GM12878 (cell line): ENCODE measurements around the gene UNG. TPM values are rescaled to one million over a fixed set of nuclear protein-coding genes. Genes with fewer than 3 reads are reported as not detected.

Experiments used
- ATAC-seq: fragments of 200-7000 bp; cut with Tn5 transposase; 3 replicates; pipeline ENCODE4 v1.9.1; 2020; ENCODE audit warnings: mild to moderate bottlenecking, moderate library complexity
- BruUV-seq: library from RNA; stranded (reverse); fragments of 400-500 nt; replicated peaks from 2 replicates; lab custom pipeline; 2021; lab: Mats Ljungman, UMichigan
- CTCF ChIA-PET: fragments of 300-600 bp; sonication (Branson Sonifier 250); formaldehyde crosslinking; extraction: SDS; loops from one replicate; lab custom pipeline; 2021; ENCODE audit warnings: inconsistent platforms; lab: Yijun Ruan, JAX
- POLR2A ChIA-PET: fragments of 350-600 bp; formaldehyde crosslinking; extraction: SDS; loops from one replicate; lab custom pipeline; 2021; ENCODE audit warnings: inconsistent platforms; lab: Charles Lee
- RAD21 ChIA-PET: fragments of 300-600 bp; sonication (Branson Sonifier 250); formaldehyde crosslinking; loops from one replicate; lab custom pipeline; 2023; ENCODE audit warnings: antibody characterized with exemption; ENCODE audit not compliant: unreplicated experiment; lab: Charles Lee
- SMC1A ChIA-PET: fragments of 300-600 bp; sonication (Branson Sonifier 250); formaldehyde crosslinking; loops from one replicate; lab custom pipeline; 2023; ENCODE audit not compliant: unreplicated experiment, uncharacterized antibody; lab: Charles Lee
- DNase-seq: peaks from one replicate; pipeline ENCODE4 v3.0.0-alpha.2; 2011; ENCODE audit warnings: low read depth, low spot score
- FAIRE-seq: peaks from 3 replicates; lab custom pipeline; 2011; peaks lifted over from hg19 to GRCh38; lab: Jason Lieb, UNC
- H2AFZ ChIP-seq: 2 replicates; pipeline ENCODE4 v1.6.0; 2011; ENCODE audit warnings: low read depth, low read length, control low read depth; ENCODE audit not compliant: control insufficient read depth
- H3K27ac ChIP-seq: 2 replicates; pipeline ENCODE4 v1.5.1; 2011; ENCODE audit warnings: control low read depth; ENCODE audit not compliant: control insufficient read depth, insufficient read depth
- H3K27me3 ChIP-seq, 2 experiments: replicated peaks in 1 of 2; 2 replicates each; pipeline versions ENCODE4 v1.6.0 to v1.6.1; 2011; ENCODE audit warnings: low read length in 1 of 2; ENCODE audit not compliant: control insufficient read depth in 2 of 2, insufficient read depth in 2 of 2
- H3K36me3 ChIP-seq, 2 experiments: 2 replicates each; pipeline ENCODE4 v1.5.1; 2011; ENCODE audit warnings: low read length in 1 of 2; ENCODE audit not compliant: control insufficient read depth in 2 of 2, insufficient read depth in 2 of 2
- H3K4me1 ChIP-seq: 2 replicates; pipeline ENCODE4 v1.6.1; 2011; ENCODE audit warnings: mild to moderate bottlenecking, low read length, moderate library complexity, mixed read lengths; ENCODE audit not compliant: control insufficient read depth, insufficient read depth
- H3K4me2 ChIP-seq: 2 replicates; pipeline ENCODE4 v1.6.0; 2011; ENCODE audit warnings: control low read depth; ENCODE audit not compliant: control insufficient read depth, insufficient read depth
- H3K4me3 ChIP-seq: fragments of 200-600 bp; sonication (generic); 2 replicates; pipeline ENCODE4 v1.5.1; 2016
- H3K79me2 ChIP-seq: 2 replicates; pipeline ENCODE4 v1.6.0; 2011; ENCODE audit warnings: low read length; ENCODE audit not compliant: control insufficient read depth, insufficient read depth
- H3K9ac ChIP-seq: 2 replicates; pipeline ENCODE4 v1.8.0; 2011; ENCODE audit warnings: low read length, control low read depth, mixed read lengths; ENCODE audit not compliant: control insufficient read depth, insufficient read depth
- H3K9me3 ChIP-seq: replicated peaks from 3 replicates; pipeline ENCODE4 v1.5.1; 2011; ENCODE audit warnings: mild to moderate bottlenecking, low read length; ENCODE audit not compliant: control insufficient read depth, insufficient read depth
- H4K20me1 ChIP-seq: 2 replicates; pipeline ENCODE4 v1.6.0; 2011; ENCODE audit not compliant: control insufficient read depth, insufficient read depth
- CHD1 ChIP-seq: IDR thresholded peaks from 2 replicates; pipeline ENCODE4 v1.6.1; 2012; ENCODE audit warnings: low read depth, low read length, improper control_type of control experiment
- ELK1 ChIP-seq: IDR thresholded peaks from 2 replicates; pipeline ENCODE4 v1.6.1; 2012; ENCODE audit warnings: low read depth, low read length, improper control_type of control experiment
- KLF5 ChIP-seq: fragments of 450-650 bp; IDR thresholded peaks from 2 replicates; pipeline ENCODE4 v1.6.1; 2014; ENCODE audit warnings: mild to moderate bottlenecking; ENCODE audit not compliant: partially characterized antibody
- NR2C1 ChIP-seq: fragments of 450-650 bp; IDR thresholded peaks from 2 replicates; pipeline ENCODE4 v1.6.1; 2017; ENCODE audit warnings: antibody characterized with exemption, mild to moderate bottlenecking, moderate library complexity
- TAF1 ChIP-seq: IDR thresholded peaks from 2 replicates; pipeline ENCODE4 v1.6.1; 2011; ENCODE audit warnings: mild to moderate bottlenecking, low read depth, low read length, borderline replicate concordance
- WRNIP1 ChIP-seq: IDR thresholded peaks from 2 replicates; pipeline ENCODE4 v1.6.1; 2011; ENCODE audit warnings: low read depth, low read length, improper control_type of control experiment, borderline replicate concordance
- YBX1 ChIP-seq: fragments of 450-650 bp; IDR thresholded peaks from 2 replicates; pipeline ENCODE4 v1.6.1; 2016; ENCODE audit warnings: antibody characterized with exemption
- ZBTB40 ChIP-seq: fragments of 450-650 bp; IDR thresholded peaks from 2 replicates; pipeline ENCODE4 v1.6.1; 2016; ENCODE audit warnings: mild to moderate bottlenecking, moderate library complexity, borderline replicate concordance
- WGBS: methylation state at CpG from one replicate; pipeline ENCODE4 v1.1.6; 2016; ENCODE audit warnings: low lambda C conversion rate; ENCODE audit not compliant: insufficient replicate concordance, insufficient coverage; ENCODE audit errors: missing lambda C conversion rate; 5-methylcytosine and 5-hydroxymethylcytosine counted together
- in situ Hi-C: fragments of 300-500 bp; cut with MboI; formaldehyde crosslinking; loops from 9 replicates; pipeline ENCODE4 v1.14.3; 2018; ENCODE audit warnings: mixed read lengths
- intact Hi-C: fragments of 100-400 bp; cut with micrococcal nuclease; formaldehyde crosslinking; loops from one replicate; pipeline ENCODE4 v1.14.2; 2022; ENCODE audit not compliant: unreplicated experiment
- polyA plus RNA-seq, 11 experiments: library from polyadenylated mRNA; depleted of rRNA in 4 of 11; unstranded in 6 of 11; stranded (reverse) in 5 of 11; fragments of >200 nt; fragmentation: Nextera tagmentation in 4 of 11; fragmentation: Illumina TruSeq in 1 of 11; extraction: Ambion mirVana in 4 of 11; extraction: Trizol in 1 of 11; gene quantifications; 1 replicate in 1 of 11; 2 replicates in 10 of 11; pipeline versions ENCODE4 v1.2.1 to v1.2.3, GENCODE V29; 2011 to 2016; ENCODE audit warnings: inconsistent platforms in 2 of 11, missing spikeins in 2 of 11, low read depth in 1 of 11
- total RNA-seq, 4 experiments: library from RNA; depleted of rRNA in 3 of 4; stranded (reverse); fragments of >200 nt in 3 of 4; fragmentation: Illumina TruSeq in 1 of 4; extraction: Trizol in 1 of 4; gene quantifications; 2 replicates each; pipeline versions ENCODE4 v1.2.1 to v1.2.3, GENCODE V29; 2013 to 2021

UNG gene
- total and polyA plus RNA-seq, 10 of the 15 experiments (the other 5 are each of a cell fraction or from before 2014, with no cell fraction given) = 9.5 to 81.9 (median 48.2) TPM

- FAIRE-seq = no peak
- no peak overlapping the region for H2AFZ ChIP-seq
- no peak overlapping the region for H3K9ac ChIP-seq
- H4K20me1 ChIP-seq = no peaks in the 10 kb centered on the region
- in situ Hi-C loops = no loop called here
- no TSS peak for BruUV-seq
- H3K27ac ChIP-seq = no peak overlapping the region
- no peak overlapping the region for H3K4me2 ChIP-seq
- ChIA-PET CTCF (no interaction called here), POLR2A (interaction anchor here (0.6 kb wide), 1 partner anchor 14 kb away, joined by 5 read pairs; no protein-coding TSS in a partner anchor), SMC1A (no interaction called here), RAD21 (no interaction called here)
- H3K36me3 ChIP-seq = no peaks in the 10 kb centered on the region; a peak in 1 of 4 replicates
- H3K27me3 ChIP-seq = no peaks in the 10 kb centered on the region
- ATAC-seq = no peak
- no peaks in the 10 kb centered on the region for H3K79me2 ChIP-seq
- peaks cover 5% of the 10 kb centered on the region for H3K4me1 ChIP-seq
- no peak for DNase-seq
- WGBS = 83% methylated on average over 5 of the region's 5 CpGs
- H3K9me3 ChIP-seq = no peaks in the 10 kb centered on the region; the same call in 2 of the 3 replicates
- H3K4me3 ChIP-seq = no peak overlapping the region
- intact Hi-C loops = no loop called here
- TF ChIP-seq NR2C1 = no peak
- TF ChIP-seq CHD1 = no peak
- no peak for TF ChIP-seq WRNIP1
- no peak for TF ChIP-seq KLF5
- TF ChIP-seq ELK1 = no peak
- no peak for TF ChIP-seq YBX1
- TF ChIP-seq ZBTB40 = peak; percentile 82
- no peak for TF ChIP-seq TAF1
Measured at GRCh38 chr12:109065154-109065852, 32.1 kb upstream of the UNG start.
